ENCODE data around the gene L3MBTL4. TPM values are rescaled to one million over a fixed set of nuclear protein-coding genes. Genes with fewer than 3 reads are reported as not detected.

L3MBTL4 gene
- total RNA-seq (1 to 10 TPM in 6 of 9 donors, under 1 TPM in 3; 0.38 to 3.3 (median 1.9) TPM), polyA plus RNA-seq (under 1 TPM; 0.27 to 0.79 TPM)
- long read RNA-seq, donor 1, partial matches to known transcripts, result 0 of 1 reads
- long read RNA-seq, donor 1, other reads (novel, unspliced or antisense), result 1 of 1 reads
- long read RNA-seq, donor 2, partial matches to known transcripts, result 1 of 2 reads
- long read RNA-seq, donor 2, other reads (novel, unspliced or antisense), result 1 of 2 reads
- long read RNA-seq, donor 3, partial matches to known transcripts, result 0 of 2 reads
- long read RNA-seq, donor 3, other reads (novel, unspliced or antisense), result 2 of 2 reads

DNA sequence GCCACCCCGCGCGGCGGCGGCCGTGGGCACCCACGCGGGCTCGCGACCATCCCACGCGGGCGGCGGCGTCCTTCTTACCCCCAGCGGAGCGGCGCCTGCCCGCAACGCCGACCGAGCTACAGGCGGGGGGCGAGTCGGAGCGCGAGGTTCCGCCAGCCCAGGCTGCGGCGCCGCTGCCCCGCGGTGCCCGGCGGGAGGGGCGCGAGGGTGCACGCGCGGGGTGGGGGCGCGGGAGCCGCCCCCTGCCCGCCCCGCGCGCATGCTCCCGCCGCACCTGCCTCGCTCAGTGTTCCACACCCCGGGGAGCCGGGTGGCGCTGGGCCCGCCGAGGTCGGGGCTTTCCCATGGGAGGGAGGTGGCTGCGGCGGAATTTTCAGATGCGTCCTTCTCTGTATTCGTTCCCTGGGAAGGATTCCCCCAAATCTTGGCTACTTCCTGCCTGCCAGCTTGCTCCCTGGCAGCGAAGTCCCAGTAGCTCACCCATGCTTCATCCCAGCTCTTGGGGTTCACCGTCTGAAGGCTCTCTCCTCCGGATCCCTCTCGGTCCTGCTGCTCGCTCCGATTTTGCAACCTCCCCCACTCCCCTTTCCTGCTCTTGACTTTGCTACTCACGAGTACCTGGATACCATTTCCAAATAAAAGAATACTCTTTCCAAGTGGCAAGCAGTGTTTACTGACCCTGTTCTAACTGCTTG is at the start of gene L3MBTL4:
TSS of gene L3MBTL4 (minus strand) at position 189 of the 695 bp plus-strand sequence. CDS start 103,286 bp downstream, outside the sequence.
- Histone ChIP-seq H3K9me3 (no peaks in the 10 kb centered on the region), H3K4me3 (peak within 1 kb of the TSS; percentile 58 to 94 (median 83)), H3K36me3 (no peaks in the 10 kb centered on the region), H3K27me3 (peaks cover 0 to 19% (median 6%) of the 10 kb centered on the region in 9 donors), H3K4me1 (peaks cover 0 to 22% (median 3%) of the 10 kb centered on the region in 12 donors), H3K27ac (peak within 1 kb of the TSS; percentile 52 to 87 (median 74))
- DNase-seq (peak in 4 of 5 donors; percentile 27 to 70 (median 30)), ATAC-seq (peak in 3 of 4 donors; percentile 49 to 67 (median 58))
- intact Hi-C loops (cut with DNase I), result loop anchor here in 1 of 10 donors (5.0 to 10.0 kb wide), 2 partner anchors 110 to 523 kb away; no protein-coding TSS in a partner anchor
- WGBS, 4 donors, result 1 to 4% (median 2%) methylated on average over 9 to 67 of the region's 67 CpGs
- TF ChIP-seq, protein P1, sequence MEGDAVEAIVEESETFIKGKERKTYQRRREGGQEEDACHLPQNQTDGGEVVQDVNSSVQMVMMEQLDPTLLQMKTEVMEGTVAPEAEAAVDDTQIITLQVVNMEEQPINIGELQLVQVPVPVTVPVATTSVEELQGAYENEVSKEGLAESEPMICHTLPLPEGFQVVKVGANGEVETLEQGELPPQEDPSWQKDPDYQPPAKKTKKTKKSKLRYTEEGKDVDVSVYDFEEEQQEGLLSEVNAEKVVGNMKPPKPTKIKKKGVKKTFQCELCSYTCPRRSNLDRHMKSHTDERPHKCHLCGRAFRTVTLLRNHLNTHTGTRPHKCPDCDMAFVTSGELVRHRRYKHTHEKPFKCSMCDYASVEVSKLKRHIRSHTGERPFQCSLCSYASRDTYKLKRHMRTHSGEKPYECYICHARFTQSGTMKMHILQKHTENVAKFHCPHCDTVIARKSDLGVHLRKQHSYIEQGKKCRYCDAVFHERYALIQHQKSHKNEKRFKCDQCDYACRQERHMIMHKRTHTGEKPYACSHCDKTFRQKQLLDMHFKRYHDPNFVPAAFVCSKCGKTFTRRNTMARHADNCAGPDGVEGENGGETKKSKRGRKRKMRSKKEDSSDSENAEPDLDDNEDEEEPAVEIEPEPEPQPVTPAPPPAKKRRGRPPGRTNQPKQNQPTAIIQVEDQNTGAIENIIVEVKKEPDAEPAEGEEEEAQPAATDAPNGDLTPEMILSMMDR (IDR thresholded peaks at IDR 0.05), result no peak
- TF ChIP-seq POLR2A (IDR thresholded peaks at IDR 0.05), result no peak

DNA sequence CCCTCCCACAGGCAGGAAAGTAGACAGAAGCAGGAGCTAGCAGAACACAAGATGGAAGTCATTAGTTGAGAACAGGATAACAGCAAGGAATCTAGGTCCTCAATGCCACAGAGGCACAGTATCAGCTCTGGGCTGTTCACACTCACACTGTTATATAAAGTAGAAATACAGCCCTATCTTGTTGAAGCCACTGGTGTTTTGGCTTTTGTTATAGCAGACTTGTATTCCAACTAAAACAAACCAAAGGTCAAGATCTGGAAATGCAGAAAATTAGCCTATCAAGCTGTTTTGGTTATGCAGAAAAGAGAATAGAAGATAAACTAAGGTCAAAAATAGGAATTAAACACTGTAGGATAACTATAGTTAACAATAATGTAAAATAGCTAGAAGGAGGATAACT is 37.5 kb upstream of the L3MBTL4 start:
- H3K27me3 ChIP-seq, result no peaks in the 10 kb centered on the region
- no peak overlapping the region for H3K27ac ChIP-seq
- H3K9me3 ChIP-seq, result no peaks in the 10 kb centered on the region
- intact Hi-C loops (cut with DNase I), result no loop called here
- no peaks in the 10 kb centered on the region for H3K4me1 ChIP-seq
- TF ChIP-seq, protein P1 (IDR thresholded peaks at IDR 0.05), result no peak
- no peak for TF ChIP-seq POLR2A (IDR thresholded peaks at IDR 0.05)
- DNase-seq (no peak), ATAC-seq (no peak)
- no peak overlapping the region for H3K4me3 ChIP-seq
- no peaks in the 10 kb centered on the region for H3K36me3 ChIP-seq

DNA sequence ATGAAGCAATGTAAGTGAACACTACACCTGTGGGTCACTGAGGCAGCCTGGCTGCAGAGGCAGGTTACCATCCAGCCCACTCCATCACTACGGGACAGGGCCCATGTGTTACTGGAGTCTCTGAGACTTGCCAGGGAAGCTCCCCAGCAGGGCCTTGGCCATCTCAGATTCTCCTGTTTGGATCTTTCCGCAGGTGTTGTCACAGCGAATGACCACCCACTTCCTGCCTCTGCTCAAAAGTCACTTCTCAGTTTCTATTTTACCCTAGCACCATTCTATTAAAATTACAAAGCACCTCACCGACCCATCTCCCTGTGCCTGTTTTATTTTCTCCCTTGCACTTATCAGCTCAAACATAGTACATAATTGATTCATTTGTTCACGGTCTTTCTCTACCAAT is 34.5 kb upstream of the L3MBTL4 start:
- H3K9me3 ChIP-seq, result no peaks in the 10 kb centered on the region
- H3K4me3 ChIP-seq, result no peak overlapping the region
- no peaks in the 10 kb centered on the region for H3K36me3 ChIP-seq
- intact Hi-C loops (cut with DNase I), result no loop called here
- ATAC-seq (no peak), DNase-seq (no peak)
- H3K27ac ChIP-seq, result no peak overlapping the region
- no peaks in the 10 kb centered on the region for H3K27me3 ChIP-seq
- no peaks in the 10 kb centered on the region for H3K4me1 ChIP-seq
- 87 to 92% (median 91%) methylated on average over 5 of the region's 5 CpGs for WGBS, 4 donors
- TF ChIP-seq POLR2A (IDR thresholded peaks at IDR 0.05), result no peak
- TF ChIP-seq, protein P1 (IDR thresholded peaks at IDR 0.05), result no peak

DNA sequence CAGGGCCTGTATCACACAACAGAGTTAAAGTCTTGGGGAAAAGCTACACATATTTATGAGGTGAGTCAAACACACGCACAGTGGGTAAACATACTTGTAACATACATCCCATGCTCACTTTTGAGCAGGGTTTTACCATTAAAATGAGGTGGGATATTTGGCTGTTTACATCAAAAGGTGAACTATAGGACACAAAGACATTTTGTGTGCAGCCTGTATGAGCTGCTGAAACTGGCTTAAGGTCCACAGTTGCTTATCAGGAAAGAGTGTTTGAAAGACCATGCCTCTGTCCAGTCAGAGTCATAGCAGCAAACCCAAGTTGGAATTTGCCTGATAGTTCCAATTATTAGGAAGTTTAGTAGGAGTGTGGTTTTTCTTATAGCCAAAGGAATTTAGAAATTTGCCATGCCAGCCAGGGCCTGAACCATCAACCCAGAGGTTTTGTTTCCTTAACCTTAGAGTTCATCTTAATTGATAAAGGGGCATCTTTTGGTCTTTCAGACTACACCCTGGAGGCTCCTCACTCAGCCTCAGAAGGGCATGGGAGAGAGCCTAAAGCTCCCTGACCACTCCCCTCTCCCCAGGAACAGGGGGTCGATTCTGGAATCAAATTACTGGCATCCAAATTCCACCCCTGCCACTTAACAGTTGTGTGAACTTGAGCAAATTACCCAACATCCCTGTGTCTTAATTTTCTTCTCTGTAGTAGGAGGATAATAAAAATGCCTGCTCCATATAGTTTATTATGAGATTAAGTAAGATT is 29.9 kb upstream of the L3MBTL4 start:
- ATAC-seq, result no peak
- Histone ChIP-seq H3K27ac (no peak overlapping the region), H3K27me3 (peaks cover 0 to 5% (median 0%) of the 10 kb centered on the region in 9 donors), H3K4me1 (no peaks in the 10 kb centered on the region), H3K9me3 (no peaks in the 10 kb centered on the region), H3K36me3 (no peaks in the 10 kb centered on the region), H3K4me3 (no peak overlapping the region)
- TF ChIP-seq POLR2A (IDR thresholded peaks at IDR 0.05), result no peak
- DNase-seq, result no peak
- 56 to 64% (median 59%) methylated on average over 2 of the region's 2 CpGs for WGBS, 4 donors
- intact Hi-C loops (cut with DNase I), result no loop called here

All from heart left ventricle (tissue), 16 donors.